A673 (cell line): ENCODE measurements around the gene OGA. TPM values are rescaled to one million over a fixed set of nuclear protein-coding genes. Genes with fewer than 3 reads are reported as not detected.

Experiments used
- BruUV-seq: library from RNA; stranded (reverse); fragments of 400-500 nt; replicated peaks from 2 replicates; lab custom pipeline; 2021; lab: Mats Ljungman, UMichigan
- CTCF ChIA-PET: fragments of 300-600 bp; sonication (Branson Sonifier 250); formaldehyde crosslinking; loops from one replicate; lab custom pipeline; 2022; ENCODE audit warnings: antibody characterized with exemption; lab: Charles Lee
- POLR2A ChIA-PET: fragments of 300-600 bp; sonication (Branson Sonifier 250); formaldehyde crosslinking; loops from one replicate; lab custom pipeline; 2022; ENCODE audit warnings: antibody characterized with exemption; ENCODE audit not compliant: low non-redundant PET; lab: Charles Lee
- DNase-seq: peaks from one replicate; pipeline ENCODE4 v3.0.0-alpha.2; 2015; ENCODE audit warnings: low spot score
- H3K27ac ChIP-seq: fragments of 200-600 bp; sonication (generic); 2 replicates; pipeline ENCODE4 v1.5.1; 2016; ENCODE audit warnings: mixed run types, low read depth, mild to moderate bottlenecking, mixed read lengths, antibody characterized with exemption, low read length; ENCODE audit not compliant: poor library complexity, severe bottlenecking
- H3K27me3 ChIP-seq: fragments of 200-600 bp; sonication (generic); replicated peaks from 2 replicates; pipeline ENCODE4 v1.6.1; 2017; ENCODE audit warnings: mixed run types, low read depth, mild to moderate bottlenecking, mixed read lengths, antibody characterized with exemption, low read length; ENCODE audit not compliant: insufficient read depth, poor library complexity
- H3K36me3 ChIP-seq: fragments of 200-600 bp; sonication (generic); 2 replicates; pipeline ENCODE4 v1.6.1; 2016; ENCODE audit warnings: mixed run types, mild to moderate bottlenecking, mixed read lengths, antibody characterized with exemption, low read length; ENCODE audit not compliant: insufficient read depth, poor library complexity, severe bottlenecking
- H3K4me1 ChIP-seq: fragments of 200-600 bp; sonication (generic); 2 replicates; pipeline ENCODE4 v1.6.1; 2017; ENCODE audit warnings: mixed run types, mild to moderate bottlenecking, mixed read lengths, antibody characterized with exemption, low read length; ENCODE audit not compliant: insufficient read depth, poor library complexity, severe bottlenecking
- H3K4me3 ChIP-seq: fragments of 200-600 bp; sonication (generic); 2 replicates; pipeline ENCODE4 v1.5.1; 2016; ENCODE audit warnings: low read depth, mixed run types, mild to moderate bottlenecking, mixed read lengths, low read length; ENCODE audit not compliant: poor library complexity, severe bottlenecking
- H3K9me3 ChIP-seq: fragments of 200-600 bp; sonication (generic); 2 replicates; pipeline ENCODE4 v1.6.1; 2016; ENCODE audit warnings: mixed run types, low read depth, mild to moderate bottlenecking, mixed read lengths, antibody characterized with exemption, low read length; ENCODE audit not compliant: poor library complexity, severe bottlenecking
- EZH2 ChIP-seq: fragments of 200-600 bp; sonication (generic); IDR thresholded peaks from 2 replicates; pipeline ENCODE4 v1.6.1; 2017; ENCODE audit warnings: borderline replicate concordance, low read depth, mild to moderate bottlenecking, mixed read lengths, antibody characterized with exemption, low read length; ENCODE audit not compliant: poor library complexity, severe bottlenecking
- intact Hi-C: fragments of 100-400 bp; cut with micrococcal nuclease; formaldehyde crosslinking; loops from one replicate; pipeline ENCODE4 v1.10.0; 2022; ENCODE audit not compliant: unreplicated experiment
- total RNA-seq: library from RNA; stranded (reverse); gene quantifications from 2 replicates; pipeline ENCODE4 v1.2.3, GENCODE V29; 2021
- TF ChIP-seq, protein P1 (sequence below): fragments of 300-800, 200-600 bp; sonication (generic); conservative IDR thresholded peaks from 2 replicates; pipeline ENCODE4 v1.5.1; 2017; ENCODE audit warnings: low read depth, mild to moderate bottlenecking, antibody characterized with exemption, low read length, moderate library complexity, mixed read lengths

The OGA gene
- total RNA-seq, 1 experiment from 2014 or later = 109 TPM

DNA sequence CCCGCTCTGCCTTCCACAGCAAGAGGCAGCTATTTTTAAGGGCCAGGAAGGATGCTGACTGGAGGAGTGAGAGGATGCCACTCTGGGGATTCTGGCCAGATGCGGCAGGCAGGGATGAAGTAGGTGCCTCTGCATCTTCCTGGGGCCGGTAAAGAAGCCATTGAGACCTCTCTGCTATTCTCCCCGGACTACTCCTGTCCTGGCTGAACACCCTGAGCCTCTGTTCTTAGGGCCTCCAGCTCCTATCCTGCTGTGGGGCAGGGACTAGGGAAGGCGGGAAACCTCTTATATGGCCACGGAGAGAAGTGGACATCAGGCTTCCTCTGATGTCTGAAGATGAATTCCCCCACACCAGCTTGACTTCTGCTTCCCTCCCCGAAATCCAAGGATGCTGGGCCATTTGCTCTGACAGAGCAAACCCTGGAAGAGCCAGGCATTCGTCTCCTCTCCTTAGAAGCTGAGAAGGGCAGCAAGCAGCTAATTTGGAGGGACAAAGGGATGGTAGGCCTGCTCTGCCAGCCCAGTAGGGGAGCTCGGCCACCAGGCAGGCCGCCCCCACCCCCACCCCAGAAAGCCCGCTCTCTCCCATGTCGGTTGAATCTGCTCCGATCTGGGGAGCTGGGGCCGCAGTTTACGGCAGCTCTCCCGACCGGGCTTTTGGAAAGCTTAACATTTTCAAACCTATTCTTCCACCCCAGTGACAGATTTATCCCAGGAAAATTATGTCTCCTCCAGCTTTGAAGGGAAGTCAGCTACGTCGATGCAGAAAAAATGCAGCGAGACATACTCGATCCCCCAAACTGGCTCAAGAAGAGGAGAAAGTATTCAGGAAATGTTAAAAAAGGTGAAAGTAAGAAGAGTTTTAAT lies 45.1 kb downstream of the OGA start:
- TF ChIP-seq, protein P1, sequence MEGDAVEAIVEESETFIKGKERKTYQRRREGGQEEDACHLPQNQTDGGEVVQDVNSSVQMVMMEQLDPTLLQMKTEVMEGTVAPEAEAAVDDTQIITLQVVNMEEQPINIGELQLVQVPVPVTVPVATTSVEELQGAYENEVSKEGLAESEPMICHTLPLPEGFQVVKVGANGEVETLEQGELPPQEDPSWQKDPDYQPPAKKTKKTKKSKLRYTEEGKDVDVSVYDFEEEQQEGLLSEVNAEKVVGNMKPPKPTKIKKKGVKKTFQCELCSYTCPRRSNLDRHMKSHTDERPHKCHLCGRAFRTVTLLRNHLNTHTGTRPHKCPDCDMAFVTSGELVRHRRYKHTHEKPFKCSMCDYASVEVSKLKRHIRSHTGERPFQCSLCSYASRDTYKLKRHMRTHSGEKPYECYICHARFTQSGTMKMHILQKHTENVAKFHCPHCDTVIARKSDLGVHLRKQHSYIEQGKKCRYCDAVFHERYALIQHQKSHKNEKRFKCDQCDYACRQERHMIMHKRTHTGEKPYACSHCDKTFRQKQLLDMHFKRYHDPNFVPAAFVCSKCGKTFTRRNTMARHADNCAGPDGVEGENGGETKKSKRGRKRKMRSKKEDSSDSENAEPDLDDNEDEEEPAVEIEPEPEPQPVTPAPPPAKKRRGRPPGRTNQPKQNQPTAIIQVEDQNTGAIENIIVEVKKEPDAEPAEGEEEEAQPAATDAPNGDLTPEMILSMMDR = no peak

DNA sequence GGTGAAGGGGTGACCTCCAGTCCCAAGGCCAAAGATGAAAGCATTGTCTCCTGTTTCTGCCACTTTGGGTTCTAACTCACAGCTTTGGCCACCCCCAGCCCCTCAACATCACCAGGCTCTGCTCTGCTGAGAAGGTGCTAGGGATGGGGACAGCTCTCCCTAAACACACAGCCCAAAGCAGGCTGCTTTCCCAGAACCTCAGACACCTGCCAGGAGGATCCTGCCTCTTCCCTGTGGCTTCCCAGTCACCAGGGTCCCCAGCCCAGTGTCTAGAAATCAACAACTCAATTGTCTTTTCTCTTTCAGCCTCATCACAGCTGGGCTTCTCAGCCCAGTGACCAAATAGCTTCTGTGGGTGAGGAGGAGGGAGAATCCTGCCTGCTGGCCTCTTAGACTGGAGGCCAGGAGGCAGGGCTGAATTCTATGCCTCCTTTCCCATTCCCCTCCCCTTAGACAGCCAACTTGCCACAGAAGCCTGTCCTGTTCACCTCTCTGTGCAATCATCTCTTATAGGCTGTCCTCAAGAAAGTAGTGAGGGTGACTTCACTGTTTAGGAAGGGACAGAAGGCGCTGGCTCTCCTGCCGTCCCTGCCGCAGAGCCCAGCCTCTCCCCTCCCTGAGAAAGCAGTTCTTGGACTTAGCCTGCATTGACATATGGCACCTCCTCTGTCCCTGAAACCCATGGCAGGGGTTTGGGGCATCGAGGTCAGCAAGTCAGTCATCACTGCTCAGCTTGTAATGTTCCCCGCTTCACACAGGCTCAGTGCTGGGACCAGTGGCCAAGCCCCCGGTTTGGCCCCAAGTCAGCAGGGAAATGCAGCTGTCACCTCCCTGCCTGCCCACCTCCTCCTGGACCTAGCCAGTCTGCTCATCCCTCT lies 46.0 kb downstream of the OGA start:
- H3K4me1 ChIP-seq = peaks cover 17% of the 10 kb centered on the region
- intact Hi-C loops = no loop called here
- ChIA-PET CTCF (interaction anchor here (1.6 kb wide), 1 partner anchor 170 kb away, joined by 5 read pairs; no protein-coding TSS in a partner anchor), POLR2A (no interaction called here)
- no peak overlapping the region for H3K27ac ChIP-seq
- no peaks in the 10 kb centered on the region for H3K36me3 ChIP-seq
- no peaks in the 10 kb centered on the region for H3K9me3 ChIP-seq
- no TSS peak for BruUV-seq
- H3K27me3 ChIP-seq = peaks cover 48% of the 10 kb centered on the region
- TF ChIP-seq, protein P1 = no peak
- TF ChIP-seq EZH2 = no peak
- DNase-seq = no peak
- no peak overlapping the region for H3K4me3 ChIP-seq

More for the DNA sequence above, 45.1 kb downstream of the OGA start:
- peaks cover 17% of the 10 kb centered on the region for H3K4me1 ChIP-seq
- no peak overlapping the region for H3K4me3 ChIP-seq
- CTCF ChIA-PET = no interaction called here
- H3K36me3 ChIP-seq = no peaks in the 10 kb centered on the region
- POLR2A ChIA-PET = no interaction called here
- peaks cover 48% of the 10 kb centered on the region for H3K27me3 ChIP-seq
- no TSS peak for BruUV-seq
- DNase-seq = no peak
- intact Hi-C loops = no loop called here
- no peak overlapping the region for H3K27ac ChIP-seq
- no peaks in the 10 kb centered on the region for H3K9me3 ChIP-seq

DNA sequence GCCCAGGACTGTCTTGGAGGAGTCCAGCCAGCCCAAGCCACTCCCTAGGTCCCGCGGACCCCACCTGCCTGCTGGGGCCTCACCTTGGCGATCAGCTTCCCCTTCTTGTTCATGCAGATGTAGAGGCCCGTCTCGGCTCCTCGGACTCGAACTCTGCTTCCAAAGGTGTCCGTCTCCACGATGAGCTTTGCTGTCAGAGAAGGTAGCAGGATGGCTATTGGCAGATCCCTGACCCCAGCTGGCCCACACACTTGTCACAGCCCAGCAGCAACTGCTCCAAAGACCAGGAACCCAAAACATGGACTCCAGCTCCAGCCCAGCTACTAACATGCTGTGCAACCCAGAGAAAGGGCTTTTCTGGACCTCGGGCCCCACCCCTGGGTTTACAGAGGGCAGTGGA lies 46.9 kb downstream of the OGA start:
- no peak overlapping the region for H3K4me3 ChIP-seq
- H3K9me3 ChIP-seq = no peaks in the 10 kb centered on the region
- no TSS peak for BruUV-seq
- H3K27ac ChIP-seq = no peak overlapping the region
- intact Hi-C loops = no loop called here
- H3K4me1 ChIP-seq = peaks cover 17% of the 10 kb centered on the region
- DNase-seq = no peak
- POLR2A ChIA-PET = no interaction called here
- CTCF ChIA-PET = interaction anchor here (0.9 to 1.6 kb wide), 2 partner anchors 10 to 169 kb away, joined by 3 to 5 read pairs; no protein-coding TSS in a partner anchor
- TF ChIP-seq, protein P1 = no peak
- TF ChIP-seq EZH2 = no peak
- H3K36me3 ChIP-seq = no peaks in the 10 kb centered on the region
- peaks cover 41% of the 10 kb centered on the region for H3K27me3 ChIP-seq
